HCT116 (cell line): ENCODE data around the gene PHOSPHO1. TPM values are rescaled to one million over a fixed set of nuclear protein-coding genes. Genes with fewer than 3 reads are reported as not detected.

Experiments used
- ATAC-seq: fragments of 200-7000 bp; cut with Tn5 transposase; 2 replicates; pipeline ENCODE4 v1.9.1; 2020; ENCODE audit warnings: mild to moderate bottlenecking, moderate library complexity
- BruUV-seq: library from RNA; stranded (reverse); fragments of 400-500 nt; replicated peaks from 2 replicates; lab custom pipeline; 2021; lab: Mats Ljungman, UMichigan
- CTCF ChIA-PET: fragments of 300-600 bp; sonication (Branson Sonifier 250); formaldehyde crosslinking; loops from one replicate; lab custom pipeline; 2021; ENCODE audit warnings: antibody characterized with exemption; lab: Charles Lee
- POLR2A ChIA-PET: fragments of 300-600, 350-600 bp; sonication (Branson Sonifier 250); formaldehyde crosslinking; loops from one replicate; lab custom pipeline; 2021; ENCODE audit warnings: antibody characterized with exemption; lab: Charles Lee
- RAD21 ChIA-PET, 2 experiments: fragments of 300-600 bp; sonication (Branson Sonifier 250); formaldehyde crosslinking; loops; one replicate each; lab custom pipeline; 2023; ENCODE audit warnings: low total read pairs in 2 of 2; ENCODE audit not compliant: uncharacterized antibody in 2 of 2, unreplicated experiment in 2 of 2, low non-redundant PET in 1 of 2; lab: Charles Lee
- DNase-seq: peaks from one replicate; pipeline ENCODE4 v3.0.0-alpha.2; 2010; ENCODE audit warnings: low read depth, low spot score
- H2AFZ ChIP-seq: fragments of 200-600 bp; shearing (Covaris generic), sonication (generic); 2 replicates; pipeline ENCODE4 v1.6.1; 2017; ENCODE audit warnings: low read depth, mixed run types, mixed read lengths, antibody characterized with exemption, low read length; ENCODE audit not compliant: poor library complexity, severe bottlenecking
- H3K27ac ChIP-seq: 2 replicates; pipeline ENCODE4 v1.5.1; 2012; ENCODE audit warnings: low read depth, low read length
- H3K27me3 ChIP-seq: fragments of 200-600 bp; sonication (generic); 2 replicates; pipeline ENCODE4 v1.6.1; 2016; ENCODE audit warnings: mixed run types, low read length, mixed read lengths; ENCODE audit not compliant: insufficient read depth
- H3K36me3 ChIP-seq, 2 experiments: fragments of 200-500 bp in 1 of 2; fragments of 200-600 bp in 1 of 2; sonication (Bioruptor generic) in 1 of 2; sonication (generic) in 1 of 2; 2 replicates each; pipeline versions ENCODE4 v1.5.1 to v1.6.1; 2014 to 2016; ENCODE audit warnings: low read length in 2 of 2, inconsistent platforms in 1 of 2, mixed read lengths in 1 of 2, mixed run types in 1 of 2; ENCODE audit not compliant: insufficient read depth in 2 of 2, control insufficient read depth in 1 of 2
- H3K4me1 ChIP-seq, 2 experiments: fragments of 200-600 bp in 1 of 2; sonication (generic) in 1 of 2; 2 replicates each; pipeline versions ENCODE4 v1.5.1 to v1.6.1; 2012 to 2017; ENCODE audit warnings: low read length in 2 of 2, inconsistent platforms in 1 of 2, mild to moderate bottlenecking in 1 of 2, mixed read lengths in 1 of 2, mixed run types in 1 of 2, moderate library complexity in 1 of 2; ENCODE audit not compliant: insufficient read depth in 2 of 2, control insufficient read depth in 1 of 2
- H3K4me2 ChIP-seq: fragments of 200-600 bp; sonication (generic); 2 replicates; pipeline ENCODE4 v1.6.1; 2017; ENCODE audit warnings: mixed run types, low read length, mixed read lengths
- H3K4me3 ChIP-seq, 2 experiments: fragments of 200-600 bp in 1 of 2; sonication (generic) in 1 of 2; replicated peaks in 1 of 2; 2 replicates each; pipeline ENCODE4 v1.5.1; 2011 to 2016; ENCODE audit warnings: low read length in 2 of 2, control low read depth in 1 of 2, low read depth in 1 of 2, mild to moderate bottlenecking in 1 of 2, mixed read lengths in 1 of 2, mixed run types in 1 of 2
- H3K79me2 ChIP-seq: fragments of 200-600 bp; sonication (generic); 2 replicates; pipeline ENCODE4 v1.6.1; 2017; ENCODE audit warnings: mild to moderate bottlenecking, mixed run types, low read length, moderate library complexity, mixed read lengths; ENCODE audit not compliant: insufficient read depth
- H3K9ac ChIP-seq: fragments of 200-600 bp; sonication (generic); 2 replicates; pipeline ENCODE4 v1.6.1; 2016; ENCODE audit warnings: low read length, mixed read lengths
- H3K9me2 ChIP-seq: fragments of 200-600 bp; sonication (generic), shearing (Covaris generic); 2 replicates; pipeline ENCODE4 v1.6.1; 2017; ENCODE audit warnings: mixed run types, mild to moderate bottlenecking, moderate library complexity; ENCODE audit not compliant: insufficient read depth
- H3K9me3 ChIP-seq, 2 experiments: fragments of 200-500 bp in 1 of 2; fragments of 200-600 bp in 1 of 2; sonication (Bioruptor generic) in 1 of 2; sonication (generic) in 1 of 2; 2 replicates each; pipeline ENCODE4 v1.6.1; 2014 to 2017; ENCODE audit warnings: low read length in 2 of 2, mixed read lengths in 2 of 2, inconsistent platforms in 1 of 2, low read depth in 1 of 2, mild to moderate bottlenecking in 1 of 2, mixed run types in 1 of 2, moderate library complexity in 1 of 2; ENCODE audit not compliant: control insufficient read depth in 1 of 2, insufficient read depth in 1 of 2
- H4K20me1 ChIP-seq: fragments of 200-600 bp; sonication (generic), shearing (Covaris generic); 2 replicates; pipeline ENCODE4 v1.6.1; 2017; ENCODE audit warnings: mixed run types, mild to moderate bottlenecking, moderate library complexity; ENCODE audit not compliant: insufficient read depth
- CBX3 ChIP-seq: IDR thresholded peaks from 2 replicates; pipeline ENCODE4 v1.6.1; 2012; ENCODE audit warnings: low read depth
- CEBPB ChIP-seq: IDR thresholded peaks from 2 replicates; pipeline ENCODE4 v1.6.1; 2012; ENCODE audit warnings: low read depth
- EZH2 ChIP-seq: fragments of 200-600 bp; sonication (generic); IDR thresholded peaks from 2 replicates; pipeline ENCODE4 v1.6.1; 2017; ENCODE audit warnings: antibody characterized with exemption, mixed run types
- SRF ChIP-seq: IDR thresholded peaks from 2 replicates; pipeline ENCODE4 v1.6.1; 2012; ENCODE audit warnings: low read depth
- TCF7L2 ChIP-seq: IDR thresholded peaks from 2 replicates; pipeline ENCODE4 v1.7.0; 2011; ENCODE audit warnings: borderline replicate concordance, inconsistent platforms; ENCODE audit not compliant: insufficient read depth, insufficient read length; ENCODE audit errors: extremely low read depth
- ZFX ChIP-seq: fragments of 450-650 bp; IDR thresholded peaks from 2 replicates; pipeline ENCODE4 v1.6.1; 2017
- intact Hi-C: fragments of 100-400 bp; cut with micrococcal nuclease; formaldehyde crosslinking; loops from 2 replicates; pipeline ENCODE4 v1.10.0; 2022
- total RNA-seq: library from RNA; stranded (reverse); gene quantifications from one replicate; pipeline ENCODE4 v1.2.1, GENCODE V29; 2021; ENCODE audit not compliant: unreplicated experiment
- TF ChIP-seq, protein P1 (sequence below): IDR thresholded peaks from 2 replicates; pipeline ENCODE4 v1.6.1; 2012
- TF ChIP-seq, protein P2 (sequence below): IDR thresholded peaks from 2 replicates; pipeline ENCODE4 v1.6.1; 2011; ENCODE audit warnings: mild to moderate bottlenecking, low read length, moderate library complexity; ENCODE audit not compliant: insufficient replicate concordance; ENCODE audit errors: extremely low read depth
- TF ChIP-seq, protein P3 (sequence below), 3 experiments: fragments of 200-600 bp in 1 of 3; sonication (generic) in 1 of 3; IDR thresholded peaks in 2 of 3; conservative IDR thresholded peaks in 1 of 3; 2 replicates each; pipeline ENCODE4 v1.5.1; 2012 to 2017; ENCODE audit warnings: low read depth in 2 of 3, low read length in 2 of 3, antibody characterized with exemption in 1 of 3, borderline replicate concordance in 1 of 3, control low read depth in 1 of 3, mild to moderate bottlenecking in 1 of 3, mixed read lengths in 1 of 3, mixed run types in 1 of 3, moderate library complexity in 1 of 3; ENCODE audit not compliant: insufficient read depth in 1 of 3

PHOSPHO1 gene
- total RNA-seq, 1 experiment from 2014 or later = 3.0 TPM

DNA sequence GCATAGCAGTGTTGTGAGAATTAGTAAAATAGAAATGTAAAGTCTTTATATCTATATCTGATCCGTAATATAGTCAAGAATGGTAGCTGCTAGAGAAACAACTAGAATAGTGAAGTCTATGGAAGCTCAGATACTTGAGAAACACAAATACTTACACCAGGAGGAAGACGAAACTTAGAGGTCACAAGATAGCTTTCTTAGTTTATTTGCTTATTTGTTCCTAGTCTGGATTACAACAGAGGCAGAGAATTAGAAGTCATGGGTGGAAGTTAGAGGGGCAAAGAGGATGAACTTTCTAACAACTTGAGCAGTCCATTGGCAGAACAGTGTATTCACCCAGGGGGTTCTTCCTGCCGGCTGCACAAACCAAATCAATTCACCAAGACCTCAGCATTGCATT, 34.1 kb downstream of the PHOSPHO1 start:
- H3K4me2 ChIP-seq = no peak overlapping the region
- H3K36me3 ChIP-seq = no peaks in the 10 kb centered on the region
- H2AFZ ChIP-seq = no peak overlapping the region
- peaks cover 6 to 42% of the 10 kb centered on the region in 2 experiments; a peak in 3 of 4 replicates for H3K4me1 ChIP-seq
- no peak for ATAC-seq
- no TSS peak for BruUV-seq
- POLR2A ChIA-PET = no interaction called here
- no peak for TF ChIP-seq EZH2
- no peaks in the 10 kb centered on the region for H4K20me1 ChIP-seq
- no peaks in the 10 kb centered on the region for H3K27me3 ChIP-seq
- no peak overlapping the region for H3K27ac ChIP-seq
- RAD21 ChIA-PET = no interaction called here
- intact Hi-C loops = no loop called here
- CTCF ChIA-PET = no interaction called here
- no peak overlapping the region for H3K9ac ChIP-seq
- no peaks in the 10 kb centered on the region for H3K79me2 ChIP-seq
- H3K9me3 ChIP-seq = no peaks in the 10 kb centered on the region
- DNase-seq = no peak
- no peaks in the 10 kb centered on the region for H3K9me2 ChIP-seq
- H3K4me3 ChIP-seq = no peak overlapping the region

DNA sequence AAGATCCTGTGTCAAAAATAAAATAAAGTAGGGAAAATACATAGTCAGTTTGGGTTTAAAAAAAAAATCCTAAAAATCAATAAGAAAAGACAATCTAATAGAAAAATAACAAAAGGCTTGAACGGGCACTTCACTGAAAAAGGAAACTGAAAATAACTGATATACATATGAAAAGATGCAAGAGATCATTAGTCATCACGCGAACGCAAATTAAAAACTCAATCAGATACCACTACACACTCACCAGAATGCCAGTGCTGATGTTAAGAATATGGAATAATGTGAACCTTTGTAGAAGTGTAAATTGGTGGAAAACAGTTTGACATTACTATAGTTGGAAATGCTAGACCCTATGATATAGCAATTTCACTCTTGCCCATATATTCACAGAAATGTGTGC, 34.8 kb downstream of the PHOSPHO1 start:
- H3K9me3 ChIP-seq = no peaks in the 10 kb centered on the region
- H3K9ac ChIP-seq = no peak overlapping the region
- no peaks in the 10 kb centered on the region for H4K20me1 ChIP-seq
- H3K4me1 ChIP-seq = peaks cover 12 to 48% of the 10 kb centered on the region in 2 experiments; a peak in 3 of 4 replicates
- CTCF ChIA-PET = interaction anchor here (1.6 kb wide), 1 partner anchor 32 kb away, joined by 6 read pairs; no protein-coding TSS in a partner anchor
- no peak overlapping the region for H3K4me3 ChIP-seq
- no peak overlapping the region for H3K27ac ChIP-seq
- intact Hi-C loops = no loop called here
- no peaks in the 10 kb centered on the region for H3K79me2 ChIP-seq
- no peaks in the 10 kb centered on the region for H3K36me3 ChIP-seq
- TF ChIP-seq CEBPB (no peak), CBX3 (no peak), TCF7L2 (no peak), SRF (no peak), ZFX (no peak)
- TF ChIP-seq, protein P1, sequence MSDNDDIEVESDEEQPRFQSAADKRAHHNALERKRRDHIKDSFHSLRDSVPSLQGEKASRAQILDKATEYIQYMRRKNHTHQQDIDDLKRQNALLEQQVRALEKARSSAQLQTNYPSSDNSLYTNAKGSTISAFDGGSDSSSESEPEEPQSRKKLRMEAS = no peak
- TF ChIP-seq, protein P2, sequence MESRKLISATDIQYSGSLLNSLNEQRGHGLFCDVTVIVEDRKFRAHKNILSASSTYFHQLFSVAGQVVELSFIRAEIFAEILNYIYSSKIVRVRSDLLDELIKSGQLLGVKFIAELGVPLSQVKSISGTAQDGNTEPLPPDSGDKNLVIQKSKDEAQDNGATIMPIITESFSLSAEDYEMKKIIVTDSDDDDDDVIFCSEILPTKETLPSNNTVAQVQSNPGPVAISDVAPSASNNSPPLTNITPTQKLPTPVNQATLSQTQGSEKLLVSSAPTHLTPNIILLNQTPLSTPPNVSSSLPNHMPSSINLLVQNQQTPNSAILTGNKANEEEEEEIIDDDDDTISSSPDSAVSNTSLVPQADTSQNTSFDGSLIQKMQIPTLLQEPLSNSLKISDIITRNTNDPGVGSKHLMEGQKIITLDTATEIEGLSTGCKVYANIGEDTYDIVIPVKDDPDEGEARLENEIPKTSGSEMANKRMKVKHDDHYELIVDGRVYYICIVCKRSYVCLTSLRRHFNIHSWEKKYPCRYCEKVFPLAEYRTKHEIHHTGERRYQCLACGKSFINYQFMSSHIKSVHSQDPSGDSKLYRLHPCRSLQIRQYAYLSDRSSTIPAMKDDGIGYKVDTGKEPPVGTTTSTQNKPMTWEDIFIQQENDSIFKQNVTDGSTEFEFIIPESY = no peak
- TF ChIP-seq, protein P3, sequence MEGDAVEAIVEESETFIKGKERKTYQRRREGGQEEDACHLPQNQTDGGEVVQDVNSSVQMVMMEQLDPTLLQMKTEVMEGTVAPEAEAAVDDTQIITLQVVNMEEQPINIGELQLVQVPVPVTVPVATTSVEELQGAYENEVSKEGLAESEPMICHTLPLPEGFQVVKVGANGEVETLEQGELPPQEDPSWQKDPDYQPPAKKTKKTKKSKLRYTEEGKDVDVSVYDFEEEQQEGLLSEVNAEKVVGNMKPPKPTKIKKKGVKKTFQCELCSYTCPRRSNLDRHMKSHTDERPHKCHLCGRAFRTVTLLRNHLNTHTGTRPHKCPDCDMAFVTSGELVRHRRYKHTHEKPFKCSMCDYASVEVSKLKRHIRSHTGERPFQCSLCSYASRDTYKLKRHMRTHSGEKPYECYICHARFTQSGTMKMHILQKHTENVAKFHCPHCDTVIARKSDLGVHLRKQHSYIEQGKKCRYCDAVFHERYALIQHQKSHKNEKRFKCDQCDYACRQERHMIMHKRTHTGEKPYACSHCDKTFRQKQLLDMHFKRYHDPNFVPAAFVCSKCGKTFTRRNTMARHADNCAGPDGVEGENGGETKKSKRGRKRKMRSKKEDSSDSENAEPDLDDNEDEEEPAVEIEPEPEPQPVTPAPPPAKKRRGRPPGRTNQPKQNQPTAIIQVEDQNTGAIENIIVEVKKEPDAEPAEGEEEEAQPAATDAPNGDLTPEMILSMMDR (IDR thresholded peaks at IDR 0.05 in 2 of 3, conservative IDR thresholded peaks at IDR 0.05 in 1 of 3; ENCODE audit: borderline replicate concordance in 1 of 3, insufficient read depth in 1 of 3, low read depth in 2 of 3, low read length in 2 of 3) = no peak
- no peak overlapping the region for H3K4me2 ChIP-seq
- no peak overlapping the region for H2AFZ ChIP-seq
- no TSS peak for BruUV-seq
- ATAC-seq (no peak), DNase-seq (no peak)
- POLR2A ChIA-PET = no interaction called here
- no peaks in the 10 kb centered on the region for H3K27me3 ChIP-seq
- RAD21 ChIA-PET = no interaction called here
- no peaks in the 10 kb centered on the region for H3K9me2 ChIP-seq
